Ovary (tissue), 9 donors: ENCODE data around the gene MS4A7. TPM values are rescaled to one million over a fixed set of nuclear protein-coding genes. Genes with fewer than 3 reads are reported as not detected.
A peak's percentile ranks its signal among the peaks of the same experiment; 100 is the strongest.
"Not testable (repeated sequence)": the region's sequence is repeated elsewhere in the genome, so short reads cannot be mapped to it uniquely, and the experiment has no call there.

Experiments
- DNase-seq, 5 donors: peaks; one replicate each; pipeline ENCODE4 v3.0.0-alpha.2; 2019 to 2020
- H3K27ac ChIP-seq, 2 donors: fragments of 200-600 bp; one replicate each; pipeline versions ENCODE4 v1.5.1 to v1.8.0; 2019 to 2022
- H3K27me3 ChIP-seq: fragments of 200-600 bp; one replicate; pipeline ENCODE4 v1.8.0; 2022
- H3K36me3 ChIP-seq: fragments of 200-600 bp; sonication (generic); one replicate; pipeline ENCODE4 v1.5.1; 2019
- H3K4me1 ChIP-seq: one replicate; pipeline ENCODE4 v1.8.1; 2013; ENCODE audit warnings: mild to moderate bottlenecking, moderate library complexity; ENCODE audit not compliant: insufficient read depth
- H3K4me3 ChIP-seq: fragments of 200-600 bp; sonication (generic); one replicate; pipeline ENCODE4 v1.5.1; 2017
- H3K9me3 ChIP-seq, 2 donors: fragments of 200-600 bp in 1 of 2; sonication (generic) in 1 of 2; one replicate each; pipeline versions ENCODE4 v1.5.1 to v1.8.1; 2013 to 2019; ENCODE audit warnings: mild to moderate bottlenecking in 1 of 2, moderate library complexity in 1 of 2
- EP300 ChIP-seq: sonication (generic); formaldehyde crosslinking; IDR thresholded peaks from one replicate; pipeline ENCODE4 v1.6.1; 2017; ENCODE audit warnings: antibody characterized with exemption
- POLR2A ChIP-seq: fragments of 450-650 bp; IDR thresholded peaks from one replicate; pipeline ENCODE4 v1.6.1; 2017; ENCODE audit warnings: antibody characterized with exemption, mild to moderate bottlenecking, moderate library complexity
- WGBS, 3 donors: extraction: QIAGEN DNeasy Blood & Tissue Kit in 1 of 3; methylation state at CpG; one replicate each; pipeline versions ENCODE4 v1.1.5 to v1.1.7; 2013 to 2017; 5-methylcytosine and 5-hydroxymethylcytosine counted together
- intact Hi-C, 4 donors: fragments of 100-400 bp; cut with DNase I; formaldehyde crosslinking; loops; one replicate each; pipeline versions ENCODE4 v1.11.0 to v1.15.1; 2022 to 2023
- polyA plus RNA-seq, 2 donors: library from polyadenylated mRNA; stranded (reverse); fragments of 200-250 nt in 1 of 2; fragments of 350-450 nt in 1 of 2; fragmentation: Illumina TruSeq in 1 of 2; extraction: RNeasy Lipid Tissue Mini Kit (QIAGEN cat#74804) in 1 of 2; gene quantifications; one replicate each; pipeline ENCODE4 v1.2.3, GENCODE V29; 2013 to 2014
- total RNA-seq, 7 donors: library from RNA; depleted of rRNA in 2 of 7; stranded (reverse); fragments of >200 nt in 2 of 7; fragmentation: NEBNext Ultra II Directional in 3 of 7; extraction: Animal tissue kit (Norgen Biotek cat#: 25700) in 3 of 7; gene quantifications; one replicate each; pipeline versions ENCODE4 v1.1.0 to v1.2.4, GENCODE V29; 2016 to 2023
- TF ChIP-seq, protein P1 (sequence below), 3 donors: fragments of 450-650 bp in 2 of 3; fragments of 200-600 bp in 1 of 3; IDR thresholded peaks; one replicate each; pipeline versions ENCODE4 v1.5.1 to v1.8.0; 2016 to 2022; ENCODE audit warnings: antibody characterized with exemption in 3 of 3, mild to moderate bottlenecking in 1 of 3
- donor health status: DM: no; HTN: no; CAD: no; lungs with moderate emphysema.
- donor health status: DM: no; HTN: no; CAD: no.
- donor health status: Bipolar disorder and iron deficiency.
- donor health status: DM: yes; HTN: yes; CAD: no.
- donor health status: DM: no; HTN: no; CAD: no.
- donor health status: DM: yes; HTN: yes; CAD: no.

Gene MS4A7
- total and polyA plus RNA-seq, 9 donors = 5.4 to 38.2 (median 11.6) TPM

DNA sequence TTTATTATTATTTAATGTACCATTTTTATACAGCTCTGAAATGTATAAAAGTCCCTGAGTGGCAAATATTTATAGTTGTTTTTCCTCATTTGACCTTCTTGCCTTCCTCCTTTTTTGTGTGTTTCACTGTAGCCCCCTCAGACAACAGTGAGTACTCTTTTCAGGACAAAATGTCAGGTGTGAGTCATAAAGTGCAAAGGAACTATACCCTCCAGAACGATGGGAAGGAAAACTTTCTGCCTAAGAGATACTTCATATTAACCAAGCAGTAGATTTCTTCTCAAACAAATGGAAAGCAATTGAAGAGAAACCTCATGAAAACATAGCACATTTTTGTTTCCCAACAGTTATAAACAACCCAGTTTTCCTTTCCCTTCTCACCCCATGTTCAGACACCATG lies 16.1 kb upstream of the MS4A7 start:
- Histone ChIP-seq H3K36me3 (no peaks in the 10 kb centered on the region), H3K27ac (no peak overlapping the region), H3K4me1 (no peaks in the 10 kb centered on the region), H3K4me3 (no peak overlapping the region), H3K9me3 (peaks cover 0 to 10% of the 10 kb centered on the region in 2 donors), H3K27me3 (no peaks in the 10 kb centered on the region)
- intact Hi-C loops = no loop called here
- no peak for TF ChIP-seq EP300
- TF ChIP-seq, protein P1, sequence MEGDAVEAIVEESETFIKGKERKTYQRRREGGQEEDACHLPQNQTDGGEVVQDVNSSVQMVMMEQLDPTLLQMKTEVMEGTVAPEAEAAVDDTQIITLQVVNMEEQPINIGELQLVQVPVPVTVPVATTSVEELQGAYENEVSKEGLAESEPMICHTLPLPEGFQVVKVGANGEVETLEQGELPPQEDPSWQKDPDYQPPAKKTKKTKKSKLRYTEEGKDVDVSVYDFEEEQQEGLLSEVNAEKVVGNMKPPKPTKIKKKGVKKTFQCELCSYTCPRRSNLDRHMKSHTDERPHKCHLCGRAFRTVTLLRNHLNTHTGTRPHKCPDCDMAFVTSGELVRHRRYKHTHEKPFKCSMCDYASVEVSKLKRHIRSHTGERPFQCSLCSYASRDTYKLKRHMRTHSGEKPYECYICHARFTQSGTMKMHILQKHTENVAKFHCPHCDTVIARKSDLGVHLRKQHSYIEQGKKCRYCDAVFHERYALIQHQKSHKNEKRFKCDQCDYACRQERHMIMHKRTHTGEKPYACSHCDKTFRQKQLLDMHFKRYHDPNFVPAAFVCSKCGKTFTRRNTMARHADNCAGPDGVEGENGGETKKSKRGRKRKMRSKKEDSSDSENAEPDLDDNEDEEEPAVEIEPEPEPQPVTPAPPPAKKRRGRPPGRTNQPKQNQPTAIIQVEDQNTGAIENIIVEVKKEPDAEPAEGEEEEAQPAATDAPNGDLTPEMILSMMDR (IDR thresholded peaks at IDR 0.05) = no peak
- TF ChIP-seq POLR2A = no peak
- DNase-seq = no peak
- WGBS, 3 donors = 0 to 27% (median 4%) methylated on average over 1 of the region's 1 CpG

DNA sequence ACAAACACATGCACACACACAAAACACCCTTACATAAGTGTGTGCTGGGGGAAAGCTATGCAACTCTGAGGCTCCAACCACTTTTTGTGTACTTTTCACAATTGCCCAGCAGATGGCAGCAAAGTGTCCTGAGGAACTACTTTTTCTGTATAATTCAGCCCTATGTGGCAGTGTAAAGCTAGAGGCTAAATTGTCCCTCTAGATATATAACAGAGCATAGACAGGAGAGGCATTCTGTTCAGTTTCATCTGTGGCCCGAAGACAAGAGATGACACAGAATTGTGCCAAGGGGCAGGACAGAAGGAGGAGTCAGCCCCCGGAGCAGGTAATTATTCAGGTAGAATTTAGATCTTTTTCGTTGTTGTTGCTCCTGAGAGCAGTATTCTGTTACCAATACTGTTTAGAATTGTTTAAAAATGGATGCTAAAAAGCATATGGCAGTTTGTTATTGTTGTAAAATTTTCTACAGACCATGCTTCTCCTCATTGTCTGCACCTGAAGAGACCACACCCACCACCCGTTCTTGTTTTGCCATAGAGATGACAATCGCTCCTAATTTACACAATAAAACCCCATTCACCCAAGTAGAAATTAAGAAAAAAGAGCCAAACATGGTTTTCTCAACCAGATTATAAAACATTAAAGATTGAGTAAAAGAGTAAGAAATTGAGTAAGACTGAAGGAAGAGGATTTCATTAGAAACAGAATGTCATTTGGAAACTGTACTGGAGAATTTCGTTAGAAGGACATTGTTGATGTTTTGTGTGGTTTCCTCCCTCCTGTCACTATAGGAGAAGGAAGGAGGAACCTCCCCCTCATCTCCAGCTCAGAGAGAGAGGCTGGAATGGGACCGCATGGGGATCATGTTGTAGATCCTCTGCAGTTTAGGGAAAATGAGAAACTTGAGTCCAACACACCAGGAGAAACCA lies 14.5 kb upstream of the MS4A7 start:
- H3K27ac ChIP-seq = no peak overlapping the region
- TF ChIP-seq EP300 (no peak), POLR2A (no peak)
- TF ChIP-seq, protein P1 (IDR thresholded peaks at IDR 0.05) = no peak
- DNase-seq = peak in 3 of 5 donors; percentile 12 to 31 (median 21)
- H3K9me3 ChIP-seq = peaks cover 0 to 10% of the 10 kb centered on the region in 2 donors
- no peak overlapping the region for H3K4me3 ChIP-seq
- H3K36me3 ChIP-seq = no peaks in the 10 kb centered on the region
- H3K27me3 ChIP-seq = no peaks in the 10 kb centered on the region
- WGBS, 3 donors = 47 to 52% (median 50%) methylated on average over 7 of the region's 7 CpGs
- no peaks in the 10 kb centered on the region for H3K4me1 ChIP-seq
- intact Hi-C loops = no loop called here

DNA sequence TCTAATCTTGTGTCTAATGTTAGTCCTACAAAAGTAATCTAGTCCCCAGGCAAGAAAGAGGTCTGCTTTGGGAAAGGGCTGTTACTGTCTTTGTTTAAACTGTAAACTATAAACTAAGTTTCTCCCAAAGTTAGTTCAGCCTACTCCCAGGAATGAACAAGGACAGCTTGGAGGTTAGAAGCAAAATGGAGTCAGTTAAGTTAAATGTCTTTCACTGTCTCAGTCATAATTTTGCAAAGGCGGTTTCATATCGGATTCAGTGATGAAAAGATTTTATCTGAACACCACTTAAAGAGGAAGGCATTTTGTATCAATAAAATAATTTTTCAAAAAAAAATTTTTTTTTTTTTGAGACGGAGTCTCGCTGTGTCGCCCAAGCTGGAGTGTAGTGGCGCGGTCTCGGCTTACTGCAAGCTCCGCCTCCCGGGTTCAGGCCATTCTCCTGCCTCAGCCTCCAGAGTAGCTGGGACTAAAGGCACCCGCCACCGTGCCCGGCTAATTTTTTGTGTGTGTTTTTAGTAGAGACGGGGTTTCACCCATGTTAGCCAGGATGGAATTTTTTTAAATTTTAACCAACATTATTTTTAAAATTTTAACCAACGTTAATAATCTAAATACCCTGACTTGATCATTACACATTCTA lies 11.9 kb upstream of the MS4A7 start:
- intact Hi-C loops, H3K4me1 ChIP-seq, H3K27ac ChIP-seq, H3K27me3 ChIP-seq, H3K4me3 ChIP-seq, H3K36me3 ChIP-seq, H3K9me3 ChIP-seq, DNase-seq: not testable (repeated sequence)
- 87% methylated on average over 15 of the region's 15 CpGs for WGBS, 3 donors

DNA sequence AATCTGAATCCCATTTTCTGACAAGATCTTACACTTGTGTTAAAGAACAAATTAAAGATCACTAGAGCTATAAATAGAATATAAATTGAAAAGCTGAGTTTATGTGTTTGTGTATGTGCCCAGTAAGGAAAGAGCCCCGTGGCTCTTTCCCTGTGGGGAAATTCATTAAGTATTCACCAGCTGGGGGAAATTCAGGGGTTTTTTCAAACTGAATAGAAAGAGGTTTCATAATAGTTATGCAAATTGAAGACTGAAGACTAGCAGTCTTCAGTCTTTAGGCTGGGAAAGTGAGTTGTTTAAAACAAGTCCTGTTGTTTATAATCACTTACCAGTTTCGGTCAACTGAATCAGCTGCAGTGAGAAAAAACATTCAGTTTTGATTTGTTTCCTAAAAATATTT lies 11.3 kb upstream of the MS4A7 start:
- Histone ChIP-seq H3K4me1 (no peaks in the 10 kb centered on the region), H3K4me3 (no peak overlapping the region), H3K36me3 (no peaks in the 10 kb centered on the region), H3K9me3 (no peaks in the 10 kb centered on the region), H3K27me3 (no peaks in the 10 kb centered on the region), H3K27ac (no peak overlapping the region)
- intact Hi-C loops = no loop called here
- no peak for DNase-seq
- TF ChIP-seq POLR2A = no peak
- TF ChIP-seq, protein P1 (IDR thresholded peaks at IDR 0.05) = no peak
- no peak for TF ChIP-seq EP300
- 7 to 37% (median 12%) methylated on average over 2 of the region's 2 CpGs for WGBS, 3 donors

DNA sequence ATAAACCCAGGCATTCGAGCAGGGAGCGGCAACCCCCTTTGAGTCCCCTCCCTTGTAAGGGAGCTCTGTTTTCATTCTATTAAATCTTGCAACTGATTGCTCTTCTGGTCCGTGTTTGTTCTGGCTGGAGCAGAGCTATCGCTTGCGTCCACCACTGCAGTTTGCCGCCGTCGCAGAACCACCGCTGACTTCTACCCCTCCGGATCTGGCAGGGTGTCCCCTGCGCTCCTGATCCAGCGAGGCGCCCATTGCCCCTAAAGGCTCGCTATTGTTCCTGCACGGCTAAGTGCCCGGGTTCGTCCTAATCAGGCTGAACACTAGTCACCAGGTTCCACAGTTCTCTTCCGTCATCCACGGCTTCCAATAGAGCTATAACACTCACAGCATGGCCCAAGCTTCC lies 10.4 kb upstream of the MS4A7 start:
- intact Hi-C loops = no loop called here
- no peak for DNase-seq
- Histone ChIP-seq H3K36me3 (no peaks in the 10 kb centered on the region), H3K4me1 (no peaks in the 10 kb centered on the region), H3K9me3 (no peaks in the 10 kb centered on the region), H3K27ac (no peak overlapping the region), H3K27me3 (no peaks in the 10 kb centered on the region), H3K4me3 (no peak overlapping the region)
- TF ChIP-seq, protein P1 (IDR thresholded peaks at IDR 0.05) = no peak
- 90 to 94% (median 93%) methylated on average over 19 of the region's 19 CpGs for WGBS, 3 donors
